K562 (cell line): ENCODE data around the gene INCA1.

Experiments
- PHB2 ChIP-seq: fragments of 450-650 bp; IDR thresholded peaks from 2 replicates; pipeline ENCODE4 v1.6.1; 2017; ENCODE audit warnings: low read depth
- ZNF274 ChIP-seq: IDR thresholded peaks from 2 replicates; pipeline ENCODE4 v1.6.1; 2011; ENCODE audit warnings: low read depth, mild to moderate bottlenecking, low read length, moderate library complexity, borderline replicate concordance

DNA sequence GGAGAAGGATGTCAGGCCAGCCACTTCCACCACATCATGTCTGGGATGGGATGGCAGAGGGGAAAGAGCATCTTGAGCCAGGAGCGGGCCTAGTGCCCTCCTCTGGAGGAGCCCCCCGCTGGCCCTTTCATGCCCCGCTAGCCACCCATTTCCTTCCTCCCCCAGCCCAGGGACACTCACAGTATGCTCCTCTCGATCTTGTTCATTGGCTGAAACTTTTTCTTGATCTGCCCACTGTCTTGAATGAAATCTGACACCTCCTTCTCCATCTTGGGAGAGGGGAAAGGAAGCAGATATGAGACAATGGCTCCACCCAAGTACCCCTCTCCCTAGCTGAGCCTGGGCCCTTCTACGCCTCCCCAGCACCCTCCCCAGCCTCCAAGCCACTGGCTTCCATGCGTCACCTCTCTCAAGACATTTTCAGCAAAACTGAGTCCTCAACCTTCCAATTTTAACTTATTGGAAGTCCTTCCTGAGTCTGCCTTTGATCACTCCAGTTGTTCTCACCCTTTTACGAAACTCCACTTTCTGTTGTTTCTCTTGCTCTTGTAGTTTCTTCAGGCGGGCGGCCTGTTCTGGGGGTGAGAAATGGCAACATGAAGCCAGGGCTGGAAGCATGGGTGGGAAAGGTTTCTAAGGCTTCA, 36.9 kb downstream of the INCA1 start:
- no peak for TF ChIP-seq PHB2
- no peak for TF ChIP-seq ZNF274
